CD4-positive, alpha-beta T cell treated with Interleukin-4 for 1 hour (primary cell): ENCODE measurements around the gene CCR7.
A peak's percentile ranks its signal among the peaks of the same experiment; 100 is the strongest.
"Not testable (repeated sequence)": the region's sequence is repeated elsewhere in the genome, so short reads cannot be mapped to it uniquely, and the experiment has no call there.

ENCODE experiments used
- DNase-seq, 2 donors: peaks; one replicate each; pipeline ENCODE4 v3.0.0-alpha.2; 2020 to 2022

The CCR7 gene

GRCh38 chr17:40596261-40596919, 31.1 kb upstream of the CCR7 start:
- DNase-seq, result peak; percentile 53 to 54

- no peak for DNase-seq
Measured at GRCh38 chr17:40590742-40591141, 25.5 kb upstream of the CCR7 start.

GRCh38 chr17:40588552-40588951, 23.3 kb upstream of the CCR7 start:
- DNase-seq, result no peak

GRCh38 chr17:40586264-40586663, 21.0 kb upstream of the CCR7 start:
- not testable (repeated sequence) for DNase-seq

GRCh38 chr17:40584950-40585349, 19.7 kb upstream of the CCR7 start:
- not testable (repeated sequence) for DNase-seq

- peak; percentile 77 to 81 for DNase-seq
Measured at GRCh38 chr17:40582328-40582901, 17.1 kb upstream of the CCR7 start.

GRCh38 chr17:40580140-40580539, 14.9 kb upstream of the CCR7 start:
- DNase-seq, result no peak

GRCh38 chr17:40579471-40579870, 14.2 kb upstream of the CCR7 start:
- DNase-seq, result no peak

- peak; percentile 48 to 63 for DNase-seq
Measured at GRCh38 chr17:40577611-40578065, 12.4 kb upstream of the CCR7 start.

GRCh38 chr17:40576113-40576740, 11.0 kb upstream of the CCR7 start:
- peak in 1 of 2 donors; percentile 43 for DNase-seq

- no peak for DNase-seq
Measured at GRCh38 chr17:40574292-40574691, 9.0 kb upstream of the CCR7 start.

- DNase-seq, result not testable (repeated sequence)
Measured at GRCh38 chr17:40572245-40572993, 7.1 kb upstream of the CCR7 start.

- no peak for DNase-seq
Measured at GRCh38 chr17:40568074-40568836, 3.0 kb upstream of the CCR7 start.

GRCh38 chr17:40567377-40567776, 2.1 kb upstream of the CCR7 start:
- DNase-seq, result no peak

GRCh38 chr17:40565769-40566409, 617 bp upstream of the CCR7 start:
- DNase-seq, result peak in 1 of 2 donors; percentile 55

GRCh38 chr17:40564195-40564882, 933 bp downstream of the CCR7 start:
- peak; percentile 54 to 69 for DNase-seq

- DNase-seq, result peak; percentile 36 to 61
Measured at GRCh38 chr17:40563220-40564052, 1.8 kb downstream of the CCR7 start.

- peak in 1 of 2 donors; percentile 44 for DNase-seq
Measured at GRCh38 chr17:40562838-40563219, 2.4 kb downstream of the CCR7 start.

GRCh38 chr17:40561871-40562611, 3.2 kb downstream of the CCR7 start:
- DNase-seq, result peak; percentile 76 to 85
